ENCODE results near the gene CDH13.

CDH13 gene

GRCh38 chr16:82728901-82729300 is 102.1 kb downstream of the CDH13 start:
- no peaks in the 10 kb centered on the region for H3K9me3 ChIP-seq (ENCODE audit: control insufficient read depth, insufficient read depth, low read depth, low read length)
- ChIA-PET CTCF (no interaction called here), POLR2A (no interaction called here)
- H3K27ac ChIP-seq (ENCODE audit: extremely low read depth, low read depth, low read length), result no peak overlapping the region
- H3K4me1 ChIP-seq (ENCODE audit: control insufficient read depth, insufficient read depth, low read length), result no peaks in the 10 kb centered on the region
- no peaks in the 10 kb centered on the region for H3K36me3 ChIP-seq (ENCODE audit: control insufficient read depth in 2 of 2, insufficient read depth in 1 of 2, low read length in 2 of 2)
- TF ChIP-seq ZNF214 (tag by site-specific recombination; IDR thresholded peaks at IDR 0.05; ENCODE audit: borderline replicate concordance) (no peak), ZNF146 (tag by site-specific recombination; IDR thresholded peaks at IDR 0.05) (no peak), ZNF501 (tag by site-specific recombination; IDR thresholded peaks at IDR 0.05) (no peak), ZBTB10 (tag by site-specific recombination; IDR thresholded peaks at IDR 0.05) (no peak), ZNF121 (tag by site-specific recombination; IDR thresholded peaks at IDR 0.05) (no peak), ATF2 (tag by site-specific recombination; IDR thresholded peaks at IDR 0.05; ENCODE audit: low read depth) (no peak), ZBTB11 (tag by site-specific recombination; conservative IDR thresholded peaks at IDR 0.05; ENCODE audit: low read depth) (no peak), ZNF354C (tag by site-specific recombination; IDR thresholded peaks at IDR 0.05; ENCODE audit: borderline replicate concordance, low read depth) (no peak), ZNF560 (tag by site-specific recombination; IDR thresholded peaks at IDR 0.05; ENCODE audit: borderline replicate concordance) (no peak), ZNF704 (tag by site-specific recombination; IDR thresholded peaks at IDR 0.05) (no peak), TCF7L2 (IDR thresholded peaks at IDR 0.05; ENCODE audit: borderline replicate concordance, low read depth, low read length) (no peak), ZNF10 (tag by site-specific recombination; IDR thresholded peaks at IDR 0.05) (no peak), ZNF24 (tag by site-specific recombination; IDR thresholded peaks at IDR 0.05) (no peak), ZNF184 (tag by site-specific recombination; IDR thresholded peaks at IDR 0.05) (no peak), ZNF248 (tag by site-specific recombination; IDR thresholded peaks at IDR 0.05) (no peak)
- TF ChIP-seq, protein P1, sequence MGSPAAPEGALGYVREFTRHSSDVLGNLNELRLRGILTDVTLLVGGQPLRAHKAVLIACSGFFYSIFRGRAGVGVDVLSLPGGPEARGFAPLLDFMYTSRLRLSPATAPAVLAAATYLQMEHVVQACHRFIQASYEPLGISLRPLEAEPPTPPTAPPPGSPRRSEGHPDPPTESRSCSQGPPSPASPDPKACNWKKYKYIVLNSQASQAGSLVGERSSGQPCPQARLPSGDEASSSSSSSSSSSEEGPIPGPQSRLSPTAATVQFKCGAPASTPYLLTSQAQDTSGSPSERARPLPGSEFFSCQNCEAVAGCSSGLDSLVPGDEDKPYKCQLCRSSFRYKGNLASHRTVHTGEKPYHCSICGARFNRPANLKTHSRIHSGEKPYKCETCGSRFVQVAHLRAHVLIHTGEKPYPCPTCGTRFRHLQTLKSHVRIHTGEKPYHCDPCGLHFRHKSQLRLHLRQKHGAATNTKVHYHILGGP (tag by site-specific recombination; IDR thresholded peaks at IDR 0.05), result no peak
- H3K4me3 ChIP-seq (ENCODE audit: low read depth, low read length), result no peak overlapping the region

Measured in HEK293 (cell line).